AG08396 (cell line): ENCODE measurements around the gene RAB40C.
A peak's percentile ranks its signal among the peaks of the same experiment; 100 is the strongest.

Experiments used
- DNase-seq: peaks from one replicate; pipeline ENCODE4 v3.0.0; 2012; ENCODE audit warnings: low spot score, mixed read lengths

RAB40C gene

GRCh38 chr16:668519-669171 lies 78.8 kb downstream of the RAB40C start:
- DNase-seq, result no peak

DNA sequence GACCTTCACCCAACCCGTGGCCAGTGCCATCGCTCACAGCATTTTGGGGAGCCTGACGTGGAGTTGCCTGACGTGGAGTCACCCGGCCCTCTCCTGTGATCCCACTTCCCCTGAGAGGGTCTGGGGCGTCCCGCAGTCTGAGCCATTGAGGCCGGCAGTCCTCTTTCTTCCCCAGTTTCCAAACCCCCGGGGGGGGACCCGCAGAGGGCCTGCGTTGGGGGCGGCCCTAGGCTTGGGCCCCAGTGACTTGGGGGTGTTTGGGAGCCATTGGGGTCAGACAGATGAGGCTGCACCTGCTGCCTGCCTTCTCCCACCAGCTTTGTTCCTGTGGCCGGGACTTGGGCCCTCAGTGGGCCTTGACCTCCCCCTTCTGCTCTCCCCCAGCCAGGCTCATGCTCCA lies 79.8 kb downstream of the RAB40C start:
- no peak for DNase-seq

DNA sequence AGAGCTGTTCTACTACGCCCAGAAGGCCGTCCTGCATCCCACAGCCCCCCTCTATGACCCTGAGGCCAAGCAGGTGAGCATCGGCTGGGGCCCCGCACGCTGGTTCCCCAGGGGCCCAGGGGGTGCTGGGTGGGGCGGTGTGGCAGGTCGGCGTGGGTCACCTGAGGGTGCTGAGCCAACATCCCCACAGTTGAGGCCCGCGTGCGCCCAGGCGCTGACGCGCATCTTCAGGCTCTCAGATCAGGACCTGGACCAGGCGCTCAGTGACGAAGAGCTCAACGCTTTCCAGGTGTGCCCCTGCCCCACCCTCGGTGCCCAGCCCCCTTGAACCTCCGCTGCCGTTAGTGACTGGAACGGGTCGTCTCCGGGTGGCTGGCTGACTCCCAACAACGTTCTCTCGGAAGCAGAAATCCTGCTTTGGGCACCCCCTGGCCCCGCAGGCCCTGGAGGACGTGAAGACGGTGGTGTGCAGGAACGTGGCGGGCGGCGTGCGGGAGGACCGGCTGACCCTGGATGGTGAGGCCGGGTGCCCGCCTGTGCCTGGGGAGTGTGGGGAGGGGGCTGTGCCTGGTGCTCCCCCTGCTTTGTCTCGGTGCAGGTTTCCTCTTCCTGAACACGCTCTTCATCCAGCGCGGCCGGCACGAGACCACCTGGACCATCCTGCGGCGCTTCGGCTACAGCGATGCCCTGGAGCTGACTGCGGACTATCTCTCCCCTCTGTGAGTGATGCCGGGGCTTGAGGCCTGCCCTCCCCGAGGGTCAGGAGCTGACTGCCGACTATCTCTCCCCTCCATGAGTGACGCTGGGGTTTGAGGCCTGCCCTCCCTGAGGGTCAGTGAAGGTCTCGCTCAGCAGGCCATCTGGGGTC lies 80.9 kb downstream of the RAB40C start:
- no peak for DNase-seq

DNA sequence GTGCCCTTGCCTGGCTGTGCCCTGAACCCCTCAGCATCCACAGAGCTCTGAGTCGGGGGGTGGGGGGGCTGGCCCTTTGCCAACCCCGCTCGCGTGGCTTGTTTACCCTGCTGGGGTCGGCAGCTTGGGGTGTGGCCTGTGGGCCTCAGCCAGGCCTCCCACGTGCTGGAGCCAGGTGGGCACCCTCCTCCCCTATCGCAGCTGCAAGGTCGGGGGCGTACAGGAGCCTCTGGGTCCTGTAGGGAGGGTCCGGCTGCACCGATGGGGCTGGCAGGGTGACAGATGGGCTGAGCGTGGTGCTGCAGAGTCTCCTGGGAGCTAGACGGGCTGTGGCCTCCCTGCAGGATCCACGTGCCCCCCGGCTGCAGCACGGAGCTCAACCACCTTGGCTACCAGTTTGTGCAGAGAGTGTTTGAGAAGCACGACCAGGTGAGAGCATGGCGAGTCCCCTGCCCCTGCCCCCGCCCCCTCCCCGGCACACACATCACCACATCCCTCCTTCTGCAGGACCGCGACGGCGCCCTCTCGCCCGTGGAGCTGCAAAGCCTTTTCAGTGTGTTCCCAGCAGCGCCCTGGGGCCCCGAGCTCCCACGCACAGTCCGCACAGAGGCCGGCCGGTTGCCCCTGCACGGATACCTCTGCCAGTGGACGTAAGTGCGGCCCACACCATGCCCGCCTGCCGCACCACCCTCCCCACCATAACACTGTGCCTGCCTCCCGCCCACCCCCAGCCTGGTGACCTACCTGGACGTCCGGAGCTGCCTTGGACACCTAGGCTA lies 81.7 kb downstream of the RAB40C start:
- no peak for DNase-seq

DNA sequence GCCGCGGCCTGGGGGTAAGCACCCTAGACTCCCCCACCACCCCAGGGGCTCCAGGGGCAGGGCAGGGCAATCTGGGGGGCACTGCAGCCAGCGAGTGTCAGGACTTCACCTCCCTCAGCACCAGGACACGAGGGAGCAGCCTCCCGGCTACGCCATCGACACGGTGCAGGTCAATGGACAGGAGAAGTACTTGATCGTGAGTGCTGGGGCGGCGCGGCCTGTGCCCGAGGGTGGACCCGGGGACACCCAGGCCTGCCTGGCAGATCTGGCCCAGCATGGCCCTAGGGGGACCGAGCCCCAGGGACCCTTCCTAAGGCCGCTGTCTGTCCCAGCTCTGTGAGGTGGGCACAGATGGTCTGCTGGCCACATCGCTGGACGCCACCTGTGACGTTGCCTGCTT lies 82.5 kb downstream of the RAB40C start:
- DNase-seq, result no peak

GRCh38 chr16:672851-673250 lies 83.0 kb downstream of the RAB40C start:
- DNase-seq, result no peak

DNA sequence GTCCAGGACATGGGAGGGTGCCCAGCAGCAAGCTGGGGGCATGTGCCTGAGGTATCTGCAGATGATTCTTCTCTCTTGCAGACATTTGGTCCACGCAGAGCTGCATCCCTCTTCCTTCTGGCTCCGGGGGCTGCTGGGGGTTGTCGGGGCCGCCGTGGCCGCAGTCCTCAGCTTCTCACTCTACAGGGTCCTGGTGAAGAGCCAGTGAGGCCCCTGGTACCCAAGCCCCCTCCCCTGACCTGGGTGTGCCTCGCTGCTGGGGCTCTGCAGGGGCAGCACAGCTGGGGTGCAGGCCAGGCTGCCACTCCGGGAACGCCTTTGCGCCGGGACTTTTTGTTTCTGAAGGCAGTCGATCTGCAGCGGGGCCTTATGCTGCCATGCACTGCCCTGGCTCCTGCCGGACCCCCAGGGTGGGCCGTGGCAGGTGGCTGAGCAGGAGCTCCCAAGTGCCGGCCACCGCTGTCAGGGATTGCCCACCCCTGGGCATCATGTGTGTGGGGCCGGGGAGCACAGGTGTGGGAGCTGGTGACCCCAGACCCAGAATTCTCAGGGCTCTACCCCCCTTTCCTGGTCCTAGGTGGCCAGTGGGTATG lies 83.6 kb downstream of the RAB40C start:
- DNase-seq, result no peak

DNA sequence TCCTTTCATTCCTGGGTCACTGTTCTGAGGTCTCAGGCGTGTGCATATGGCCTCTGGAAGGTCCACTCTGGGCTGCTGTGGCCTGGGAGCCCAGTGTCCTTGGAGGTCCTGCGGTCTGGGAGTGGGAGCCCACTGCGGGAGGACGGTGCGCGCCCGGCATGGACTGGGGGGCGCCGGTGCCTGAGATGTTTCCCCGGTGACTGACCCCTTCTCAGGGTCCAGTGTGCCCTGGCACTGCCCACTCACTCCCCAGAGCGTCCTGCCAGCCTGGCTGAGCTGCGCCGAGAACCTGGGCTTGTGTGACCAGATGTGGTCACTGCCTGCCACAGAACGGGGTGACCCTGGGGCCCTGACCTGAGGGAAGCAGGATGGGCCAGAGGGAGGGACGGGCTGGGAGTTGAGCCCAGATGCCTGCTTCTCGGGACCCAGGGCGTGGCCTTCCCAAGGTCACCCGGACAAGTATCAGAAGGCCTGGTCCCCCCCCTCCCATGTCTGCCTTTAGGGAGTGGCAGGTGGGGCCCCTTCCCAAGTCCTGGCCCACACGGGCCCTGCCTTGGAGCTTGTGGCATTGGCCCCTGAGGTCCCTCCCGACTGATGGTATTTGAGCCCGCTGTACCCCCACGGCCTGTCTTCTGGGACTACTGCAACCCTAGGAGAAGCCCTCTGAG lies 84.5 kb downstream of the RAB40C start:
- DNase-seq, result no peak

DNA sequence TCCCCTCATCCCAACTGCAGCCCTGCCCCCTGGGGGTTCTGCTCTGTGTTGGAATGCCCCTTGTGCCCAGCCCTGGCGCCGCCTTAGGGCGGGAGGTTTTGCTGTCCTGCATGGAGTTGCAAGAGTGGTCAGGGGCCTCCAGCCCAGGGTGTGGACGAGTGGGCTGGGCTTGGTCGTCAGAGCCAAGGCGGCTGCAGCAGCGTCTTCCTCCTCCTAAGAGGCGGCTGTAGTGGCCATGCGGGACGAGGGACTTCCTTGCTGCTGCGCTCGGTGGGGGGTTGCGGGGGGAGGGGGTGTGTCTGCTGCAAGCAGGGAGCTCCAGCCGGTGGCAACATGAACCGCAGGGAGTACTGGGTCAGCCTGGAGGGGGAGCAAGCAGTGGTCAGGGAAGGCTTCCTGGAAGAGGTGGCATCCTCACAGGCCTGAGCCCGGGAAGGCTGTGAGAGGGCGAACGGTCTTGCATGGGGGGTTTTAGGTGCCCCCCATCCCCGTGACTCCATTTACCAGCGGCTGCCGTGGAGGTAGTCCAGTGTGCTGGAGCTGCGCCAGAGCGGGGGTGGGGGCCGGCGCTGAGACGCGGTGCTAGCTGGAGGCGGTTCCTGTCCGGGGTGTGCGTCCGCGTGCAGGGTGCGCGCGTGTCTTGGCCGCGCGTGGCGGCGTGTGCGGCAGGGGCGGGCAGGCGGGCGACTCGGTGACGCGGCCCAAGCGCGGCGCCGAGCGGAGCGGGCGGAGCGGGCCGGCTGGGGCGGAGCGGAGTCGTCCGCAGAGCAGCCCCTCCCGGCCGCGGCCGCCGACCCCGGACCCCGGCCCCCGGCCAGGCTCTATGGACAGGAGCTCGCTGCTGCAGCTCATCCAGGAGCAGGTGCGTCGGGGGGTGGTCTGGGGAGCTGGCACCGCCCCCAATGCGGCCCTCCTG lies 85.4 kb downstream of the RAB40C start, which contains the start of gene RHBDL1:
TSS of gene RHBDL1 (plus strand) at position 704 of the 916 bp plus-strand sequence. CDS start at position 824, 120 bp downstream.
- peak; percentile 65 for DNase-seq

GRCh38 chr16:675884-676564 lies 86.2 kb downstream of the RAB40C start:
- DNase-seq, result no peak

GRCh38 chr16:676565-676902 lies 86.7 kb downstream of the RAB40C start:
- no peak for DNase-seq

GRCh38 chr16:676913-677312 lies 87.0 kb downstream of the RAB40C start:
- no peak for DNase-seq

- no peak for DNase-seq
Measured at GRCh38 chr16:677316-678190, 87.7 kb downstream of the RAB40C start.

DNA sequence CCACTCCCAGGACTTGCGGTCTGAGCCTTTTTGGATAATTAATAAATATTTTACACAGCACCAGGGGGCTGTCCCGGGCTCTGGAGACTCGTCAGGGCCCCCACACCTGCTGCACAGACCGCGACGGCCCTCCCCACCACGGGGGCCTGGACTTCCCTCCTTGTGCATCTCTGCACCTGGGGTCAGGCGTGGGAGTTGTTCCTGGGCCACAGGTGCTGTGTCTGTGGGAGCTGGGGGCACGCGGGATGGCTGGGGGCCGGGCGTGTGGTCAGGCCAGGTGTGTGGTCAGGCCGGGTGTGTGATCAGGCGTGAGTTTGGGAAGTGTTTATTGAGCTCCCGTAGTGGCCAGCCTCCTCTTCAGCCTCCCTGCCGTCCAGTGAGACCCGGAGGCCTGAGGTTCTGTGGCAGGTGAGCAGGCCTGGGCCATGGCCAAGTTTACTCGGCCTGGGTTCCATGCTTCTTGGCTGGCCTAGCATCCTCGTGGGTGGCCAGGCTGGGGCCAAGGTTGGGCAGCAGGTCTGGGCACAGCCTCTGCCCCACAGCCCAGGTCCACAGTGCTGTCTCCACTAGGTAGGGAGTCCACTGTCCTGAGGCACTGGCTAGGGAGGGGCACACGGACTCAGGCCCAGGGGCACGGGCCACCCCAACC lies 88.5 kb downstream of the RAB40C start:
- no peak for DNase-seq
